Esophagus squamous epithelium (tissue), 4 donors: ENCODE results near the gene DHRS1.

Experiments
- CTCF ChIP-seq, 6 experiments: fragments of 450-650 bp in 4 of 6; fragments of 200-600 bp in 2 of 6; sonication (generic) in 2 of 6; IDR thresholded peaks; one replicate each; pipeline ENCODE4 v1.5.1; 2016 to 2019; ENCODE audit warnings: antibody characterized with exemption in 6 of 6, mild to moderate bottlenecking in 4 of 6, moderate library complexity in 4 of 6
- POLR2A ChIP-seq, 4 donors: fragments of 450-650 bp; IDR thresholded peaks; one replicate each; pipeline ENCODE4 v1.6.1; 2017; ENCODE audit warnings: antibody characterized with exemption in 4 of 4, mild to moderate bottlenecking in 4 of 4, moderate library complexity in 3 of 4

- TF ChIP-seq CTCF (IDR thresholded peaks at IDR 0.05), result no peak
- no peak for TF ChIP-seq POLR2A (IDR thresholded peaks at IDR 0.05)
Measured at GRCh38 chr14:24331731-24332267, 32.2 kb upstream of the DHRS1 start.
